Caki2 (cell line): Measurements from ENCODE around the gene ZBTB46. TPM values are rescaled to one million over a fixed set of nuclear protein-coding genes. Genes with fewer than 3 reads are reported as not detected.

ENCODE experiments used
- DNase-seq: peaks from one replicate; pipeline ENCODE4 v3.0.0-alpha.2; 2015; ENCODE audit warnings: low read depth
- in situ Hi-C: cut with HindIII; loops from 2 replicates; pipeline ENCODE4 v1.10.0; 2016; ENCODE audit warnings: low sequenced_read_pairs, low pct_unique_long_range_greater_than_20kb, mixed read lengths
- total RNA-seq: library from RNA; depleted of rRNA; stranded (reverse); fragments of >200 nt; shearing (Covaris generic); gene quantifications from 2 replicates; pipeline ENCODE4 v1.2.3, GENCODE V29; 2014; ENCODE audit warnings: low replicate concordance

Gene ZBTB46
- total RNA-seq, 1 experiment from 2014 or later = 9.6 TPM

GRCh38 chr20:63828124-63828523, 2.9 kb downstream of the ZBTB46 start:
- no peak for DNase-seq
- in situ Hi-C loops = no loop called here

DNA sequence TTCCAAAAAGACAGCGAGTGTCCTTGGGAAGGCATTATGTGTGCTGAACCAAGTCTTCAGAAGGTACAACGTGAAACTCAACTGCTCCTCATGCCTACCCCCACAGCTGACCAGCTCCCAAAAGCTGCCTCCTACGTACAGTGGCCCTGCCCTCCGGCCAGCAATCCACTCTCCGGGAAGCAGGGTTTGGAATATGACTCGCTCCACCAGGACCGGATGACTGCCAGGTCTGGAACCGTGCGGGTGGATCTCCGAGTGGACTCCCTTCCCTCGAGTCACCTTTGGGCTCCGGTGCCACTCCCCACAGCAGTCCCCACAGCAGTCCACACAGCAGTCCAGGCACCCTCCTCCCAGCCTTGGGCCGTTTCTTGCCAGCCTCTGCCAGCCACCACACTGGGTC, 4.3 kb downstream of the ZBTB46 start:
- no peak for DNase-seq
- in situ Hi-C loops = no loop called here

- DNase-seq = no peak
- in situ Hi-C loops = no loop called here
These were observed 5.5 kb downstream of the ZBTB46 start for GRCh38 chr20:63825331-63826118.

GRCh38 chr20:63823691-63824311, 7.3 kb downstream of the ZBTB46 start:
- in situ Hi-C loops = no loop called here
- DNase-seq = no peak

DNA sequence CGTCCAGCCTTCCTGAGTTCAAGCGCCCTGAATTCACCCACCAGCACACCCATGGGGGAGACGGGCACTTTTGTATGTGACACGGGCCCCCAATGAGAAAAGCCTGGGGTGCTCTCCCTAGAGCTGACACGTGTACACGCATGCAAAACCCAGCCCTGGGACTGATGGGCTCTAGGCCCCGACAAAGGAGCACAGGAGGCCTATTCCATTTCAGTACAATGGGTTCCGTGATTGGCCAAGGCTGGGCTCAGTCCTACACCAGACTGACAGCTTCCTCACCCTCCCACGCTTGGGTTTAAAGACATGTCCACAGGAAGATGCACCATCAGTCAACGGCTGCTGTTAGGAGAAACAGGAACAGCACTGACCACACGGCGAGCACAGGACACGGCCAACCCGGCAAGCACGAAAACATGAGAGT, 8.8 kb downstream of the ZBTB46 start:
- no peak for DNase-seq
- in situ Hi-C loops = no loop called here

- in situ Hi-C loops = no loop called here
- DNase-seq = no peak
These were observed 9.3 kb downstream of the ZBTB46 start for GRCh38 chr20:63821811-63822210.

DNA sequence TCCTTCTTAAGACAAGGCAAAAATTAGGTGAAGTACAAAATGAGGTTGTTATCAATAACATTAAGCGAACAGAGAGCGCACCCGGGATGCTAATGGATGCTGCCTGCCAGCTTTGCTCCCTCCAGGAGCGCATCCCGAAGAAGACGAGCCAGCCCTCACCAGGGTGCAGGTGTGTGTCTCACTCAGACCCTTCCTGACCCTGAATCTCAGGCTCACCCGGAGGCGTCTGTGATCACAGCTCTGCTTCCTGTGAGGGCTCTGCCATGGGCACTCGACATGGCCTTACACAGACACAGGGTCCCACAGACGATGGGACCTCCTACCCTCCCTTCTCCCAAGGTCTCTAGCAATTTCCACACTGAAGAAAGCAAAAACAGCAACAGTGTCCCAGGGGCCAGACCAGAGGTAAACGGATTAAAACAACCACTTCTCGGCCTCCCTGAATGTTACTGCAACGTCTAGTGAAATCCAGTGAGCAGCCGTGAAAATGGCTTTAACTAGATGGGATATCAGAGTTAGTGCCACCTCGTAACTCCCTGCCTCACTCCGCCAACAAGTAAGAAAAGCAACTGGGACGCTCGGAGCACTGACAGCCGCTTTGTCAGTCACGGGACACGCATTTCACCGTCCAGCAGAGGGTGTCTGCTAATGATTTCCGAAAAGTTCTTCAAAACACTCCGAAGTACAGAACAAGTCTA, 11.7 kb downstream of the ZBTB46 start:
- in situ Hi-C loops = no loop called here
- no peak for DNase-seq

DNA sequence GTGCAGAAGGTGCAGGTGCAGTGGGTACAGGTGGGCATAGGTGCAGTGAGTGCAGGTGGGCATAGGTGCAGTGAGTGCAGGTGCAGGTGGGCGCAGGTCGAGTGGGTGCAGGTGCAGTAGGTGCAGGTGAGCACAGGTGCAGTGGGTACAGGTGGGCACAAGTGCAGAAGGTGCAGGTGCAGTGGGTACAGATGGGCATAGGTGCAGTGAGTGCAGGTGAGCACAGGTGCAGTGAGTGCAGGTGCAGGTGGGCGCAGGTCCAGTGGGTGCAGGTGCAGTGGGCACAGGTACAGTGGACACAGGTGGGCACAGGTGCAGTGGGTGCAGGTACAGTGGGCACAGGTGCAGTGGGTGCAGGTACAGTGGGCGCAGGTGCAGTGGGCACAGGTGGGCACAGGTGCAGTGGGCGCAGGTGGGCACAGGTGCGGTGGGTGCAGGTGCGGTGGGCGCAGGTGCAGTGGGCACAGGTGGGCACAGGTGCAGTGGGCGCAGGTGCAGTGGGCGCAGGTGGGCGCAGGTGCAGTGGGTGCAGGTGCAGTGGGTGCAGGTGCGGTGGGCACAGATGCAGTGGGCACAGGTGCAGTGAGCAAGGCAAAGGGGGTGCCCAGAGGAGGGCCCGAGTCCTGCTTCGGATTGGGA, 15.3 kb downstream of the ZBTB46 start:
- in situ Hi-C loops = no loop called here
- DNase-seq = no peak

DNA sequence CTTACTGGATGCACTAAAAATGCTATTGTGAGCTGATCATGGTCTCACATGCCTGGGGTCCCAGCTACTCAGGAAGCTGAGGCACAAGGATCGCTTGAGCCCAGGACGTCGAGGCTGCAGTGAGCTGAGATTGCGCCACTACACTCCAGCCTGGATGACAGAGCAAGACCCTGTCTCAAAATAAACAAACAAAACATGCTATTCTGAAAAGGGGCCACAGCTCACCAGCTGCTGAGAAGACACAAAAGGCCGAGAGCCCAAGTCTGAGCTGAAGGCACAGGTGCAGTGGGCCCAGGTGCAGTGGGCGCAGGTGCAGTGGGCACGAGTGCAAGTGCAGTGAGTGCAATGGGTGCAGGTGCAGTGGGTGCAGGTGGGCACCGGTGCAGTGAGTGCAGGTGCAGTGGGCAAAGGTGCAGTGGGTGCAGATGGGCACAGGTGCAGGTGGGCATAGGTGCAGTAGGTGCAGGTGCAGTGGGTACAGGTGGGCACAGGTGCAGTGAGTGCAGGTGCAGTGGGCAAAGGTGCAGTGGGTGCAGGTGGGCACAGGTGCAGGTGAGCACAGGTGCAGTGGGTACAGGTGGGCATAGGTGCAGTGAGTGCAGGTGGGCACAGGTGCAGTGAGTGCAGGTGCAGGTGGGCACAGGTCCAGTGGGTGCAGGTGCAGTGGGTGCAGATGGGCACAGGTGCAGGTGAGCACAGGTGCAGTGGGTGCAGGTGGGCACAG, 16.0 kb downstream of the ZBTB46 start:
- in situ Hi-C loops = no loop called here
- DNase-seq = no peak

DNA sequence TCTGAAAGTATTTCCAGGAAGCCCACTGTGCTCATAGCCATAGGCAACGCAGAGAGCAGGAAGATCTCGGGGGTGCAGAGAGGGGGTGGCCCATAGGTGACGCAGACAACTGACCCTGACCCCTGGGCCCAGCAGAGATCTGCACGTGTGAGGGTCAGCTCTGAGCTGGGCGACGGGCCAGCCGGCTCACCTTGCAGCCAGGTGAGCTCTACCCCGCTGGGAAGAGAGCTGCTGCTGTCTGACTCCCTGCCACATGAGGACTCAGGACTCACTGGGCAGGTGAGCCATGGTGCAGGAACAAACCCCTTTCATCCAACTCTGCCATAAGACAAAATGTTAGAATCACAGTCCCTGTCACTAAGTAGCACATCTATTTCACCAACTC, 19.6 kb downstream of the ZBTB46 start:
- in situ Hi-C loops = no loop called here
- no peak for DNase-seq

- in situ Hi-C loops = no loop called here
These were observed 20.2 kb downstream of the ZBTB46 start for GRCh38 chr20:63810730-63811490.

DNA sequence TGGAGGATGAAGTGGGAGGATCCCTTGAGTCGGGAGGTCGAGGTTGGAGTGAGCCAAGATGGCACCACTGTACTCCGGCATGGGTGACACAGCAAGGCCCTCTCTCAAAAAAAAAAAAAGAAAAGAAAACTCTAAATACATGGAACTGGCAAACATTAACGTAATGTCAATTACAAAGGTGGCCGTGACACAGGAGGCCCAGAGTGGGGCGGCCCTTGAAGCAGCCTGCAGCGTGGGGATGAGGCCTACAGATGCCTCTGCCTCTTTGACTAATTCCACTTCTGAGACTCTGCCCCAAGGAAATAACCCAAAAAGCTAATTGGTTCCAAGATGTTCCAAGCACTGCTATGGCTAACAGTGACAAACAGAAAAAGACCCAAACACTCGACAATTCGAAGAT, 21.2 kb downstream of the ZBTB46 start:
- in situ Hi-C loops = no loop called here
- no peak for DNase-seq

More at GRCh38 chr20:63810730-63811490, 20.2 kb downstream of the ZBTB46 start:
- DNase-seq = no peak

DNA sequence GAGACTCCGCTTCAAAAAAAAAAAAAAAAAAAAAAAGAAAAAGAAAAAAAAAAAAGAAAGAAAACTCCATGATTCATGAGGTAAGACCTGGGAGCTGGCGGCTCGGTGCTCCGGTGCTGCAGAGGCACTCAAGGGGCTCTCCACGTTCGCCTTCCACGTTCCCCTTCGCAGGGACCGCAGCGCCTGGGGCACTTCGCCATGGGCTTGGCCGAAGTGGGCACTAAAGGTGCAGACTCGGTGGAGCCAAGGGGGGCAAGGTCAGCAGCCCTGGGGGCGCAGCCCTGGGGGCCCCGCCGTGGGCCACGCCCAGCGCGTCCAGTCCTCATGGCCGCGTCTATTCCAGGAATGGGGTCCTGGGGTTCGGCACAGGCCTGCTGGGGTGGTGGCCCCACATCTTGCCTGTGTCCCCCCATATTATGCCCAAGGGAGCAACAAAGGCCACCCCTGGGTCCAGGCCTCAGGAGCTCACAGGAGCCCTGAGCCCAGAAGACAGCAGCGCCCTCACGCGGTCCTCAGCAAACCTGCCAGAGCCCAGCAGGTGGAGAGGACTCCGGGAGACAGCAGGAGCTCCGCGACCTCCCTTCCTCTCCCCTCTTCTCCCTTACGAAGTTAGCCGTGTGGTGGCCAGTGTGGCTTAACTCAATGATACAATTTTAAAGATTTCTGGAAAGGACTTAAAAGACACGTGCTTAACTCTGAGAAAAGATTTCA, 21.9 kb downstream of the ZBTB46 start:
- in situ Hi-C loops = no loop called here
- no peak for DNase-seq

- DNase-seq = no peak
- in situ Hi-C loops = no loop called here
These were observed 22.8 kb downstream of the ZBTB46 start for GRCh38 chr20:63808145-63808724.

- no peak for DNase-seq
- in situ Hi-C loops = no loop called here
These were observed 23.4 kb downstream of the ZBTB46 start for GRCh38 chr20:63807654-63808053.

DNA sequence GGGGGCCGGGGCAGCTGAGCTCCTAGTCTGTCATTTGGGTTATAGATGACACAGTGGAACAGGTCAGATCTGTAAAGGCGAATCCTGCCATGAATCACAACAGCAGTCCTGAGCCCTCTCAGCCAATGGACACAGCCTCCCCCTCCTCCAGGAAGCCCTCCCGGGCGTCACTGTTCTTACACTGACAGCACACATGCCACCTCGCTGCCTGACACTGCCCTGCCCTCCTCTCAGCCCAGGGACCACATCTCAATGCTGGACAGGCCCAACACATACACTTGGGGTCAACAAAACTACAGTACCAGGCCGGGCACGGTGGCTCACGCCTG, 26.8 kb downstream of the ZBTB46 start:
- in situ Hi-C loops = no loop called here
- no peak for DNase-seq
